Measurements from ENCODE around the gene BUD31. TPM values are rescaled to one million over a fixed set of nuclear protein-coding genes. Genes with fewer than 3 reads are reported as not detected.

BUD31 gene
- total RNA-seq, 1 experiment from 2014 or later = 104 TPM

- Histone ChIP-seq H3K27me3 (ENCODE audit: insufficient read depth, low read length) (no peaks in the 10 kb centered on the region), H2BK12ac (ENCODE audit: insufficient read length, low read depth, low read length) (no peak overlapping the region), H4K20me1 (ENCODE audit: control insufficient read depth, insufficient read depth, insufficient read length) (no peaks in the 10 kb centered on the region), H3K27ac (ENCODE audit: insufficient read length, low read depth, low read length) (no peak overlapping the region), H3T11ph (ENCODE audit: low read length) (no peak overlapping the region), H3K79me2 (ENCODE audit: insufficient read depth, low read length) (no peaks in the 10 kb centered on the region), H3K9me3 (ENCODE audit: control insufficient read depth, low read depth, low read length) (no peaks in the 10 kb centered on the region), H2BK15ac (ENCODE audit: low read depth, low read length) (no peak overlapping the region), H2AK5ac (ENCODE audit: insufficient read length, low read length) (no peak overlapping the region), H3K14ac (ENCODE audit: insufficient read depth, low read length) (no peak overlapping the region), H2BK120ac (ENCODE audit: low read depth, low read length, poor library complexity, severe bottlenecking) (no peak overlapping the region), H4K8ac (replicated peaks; ENCODE audit: insufficient read length, low read depth, low read length) (no peak overlapping the region), H3K9ac (ENCODE audit: extremely low read depth, insufficient read length, low read length) (no peak overlapping the region), H4K5ac (ENCODE audit: insufficient read length, low read depth, low read length) (no peak overlapping the region), H3K56ac (ENCODE audit: insufficient read length, low read depth, low read length) (no peak overlapping the region), H3K23me2 (ENCODE audit: insufficient read length, low read depth, low read length, poor library complexity, severe bottlenecking) (no peaks in the 10 kb centered on the region), H3K18ac (ENCODE audit: insufficient read length, low read depth, low read length) (no peak overlapping the region), H3K4me2 (ENCODE audit: insufficient read depth, insufficient read length, low read length) (no peak overlapping the region), H3K79me1 (ENCODE audit: insufficient read depth, low read depth, low read length, poor library complexity, severe bottlenecking) (peaks cover 8% of the 10 kb centered on the region), H2AFZ (ENCODE audit: low read length) (no peak overlapping the region), H4K91ac (ENCODE audit: insufficient read length, low read depth, low read length) (no peak overlapping the region), H2BK5ac (ENCODE audit: insufficient read length, low read length) (no peak overlapping the region), H3K4me1 (ENCODE audit: insufficient read depth, low read length) (no peaks in the 10 kb centered on the region), H3K4ac (ENCODE audit: low read depth, low read length) (no peak overlapping the region), H3K23ac (ENCODE audit: insufficient read length, low read depth, low read length) (no peak overlapping the region), H2BK20ac (ENCODE audit: low read depth, low read length, poor library complexity, severe bottlenecking) (no peak overlapping the region)
- no peak for DNase-seq
- no CpG with 5 or more reads among the region's 7 CpGs for WGBS (ENCODE audit: extremely low coverage, insufficient read length, low lambda C conversion rate)
- Mint-ChIP-seq H3K4me3 (no peak overlapping the region), H3K27ac (no peak overlapping the region), H3K9me3 (no peaks in the 10 kb centered on the region; a peak in 1 of 5 replicates), H3K36me3 (ENCODE audit: insufficient read depth in 1 of 3, low read depth in 3 of 3) (peaks cover 7 to 30% (median 14%) of the 10 kb centered on the region in 3 experiments; a peak in 6 of 7 replicates), H3K27me3 (ENCODE audit: low read depth) (no peaks in the 10 kb centered on the region), H3K4me1 (peaks cover 6 to 11% of the 10 kb centered on the region in 2 experiments)
- TF ChIP-seq CTCF (conservative IDR thresholded peaks at IDR 0.05) = no peak
Observed at GRCh38 chr7:99381664-99382075, 27.1 kb upstream of the BUD31 start.

All from H9 (cell line).